HG03575 (cell line): ENCODE data around the gene C5orf34.
"Not testable (repeated sequence)": the region's sequence is repeated elsewhere in the genome, so short reads cannot be mapped to it uniquely, and the experiment has no call there.

Source experiments
- ATAC-seq: cut with Tn5 transposase; IDR thresholded peaks from one replicate; pipeline ENCODE4 v1.9.1; 2021; ENCODE audit not compliant: unreplicated experiment, insufficient number of reproducible peaks, low FRiP score; ENCODE audit errors: extremely low read depth

C5orf34 gene

GRCh38 chr5:43456556-43456955 is 58.4 kb downstream of the C5orf34 start:
- no peak for ATAC-seq

- ATAC-seq: not testable (repeated sequence)
These were observed 73.4 kb downstream of the C5orf34 start for GRCh38 chr5:43441575-43441974.

GRCh38 chr5:43437062-43437660 is 77.8 kb downstream of the C5orf34 start:
- ATAC-seq: no peak
